ENCODE data around the gene NAP1L4. TPM values are rescaled to one million over a fixed set of nuclear protein-coding genes. Genes with fewer than 3 reads are reported as not detected.

NAP1L4 gene
- total RNA-seq, 1 donor from 2014 or later, result 263 TPM

Other genes with a start within 250 kb of the NAP1L4 start
- 1.8 and 2.0 TPM in 2 replicates for gene CDKN1C, start 106.6 kb downstream of the NAP1L4 start, total RNA-seq
- gene PHLDA2, start 62.9 kb downstream of the NAP1L4 start, total RNA-seq, result 25.5 and 26.7 TPM in 2 replicates
- 56.5 and 63.1 TPM in 2 replicates for gene CARS1, start 65.1 kb upstream of the NAP1L4 start, total RNA-seq
- gene OSBPL5, start 173.0 kb upstream of the NAP1L4 start, total RNA-seq, result 2.3 and 3.4 TPM in 2 replicates
- not detected in 2 replicates for gene MRGPRG, start 226.5 kb upstream of the NAP1L4 start, total RNA-seq
- not detected in 2 replicates for gene MRGPRE, start 240.1 kb upstream of the NAP1L4 start, total RNA-seq